Stomach (tissue), 9 donors: ENCODE data around the gene VPS33A. TPM values are rescaled to one million over a fixed set of nuclear protein-coding genes. Genes with fewer than 3 reads are reported as not detected.
A peak's percentile ranks its signal among the peaks of the same experiment; 100 is the strongest.

Experiments
- DNase-seq, 2 donors: peaks; one replicate each; pipeline versions ENCODE4 v3.0.0 to v3.0.0-alpha.2; 2013 to 2019
- H3K27ac ChIP-seq, 5 donors: fragments of 200-600 bp in 4 of 5; sonication (generic) in 4 of 5; one replicate each; pipeline ENCODE4 v1.5.1; 2013 to 2019; ENCODE audit warnings: mild to moderate bottlenecking in 1 of 5, moderate library complexity in 1 of 5
- H3K27me3 ChIP-seq, 3 donors: fragments of 200-600 bp; sonication (generic); one replicate each; pipeline ENCODE4 v1.5.1; 2017 to 2019; ENCODE audit warnings: mixed run types in 1 of 3
- H3K36me3 ChIP-seq, 4 donors: fragments of 200-600 bp; sonication (generic); 1 replicate in 3 of 4; 2 replicates in 1 of 4; pipeline ENCODE4 v1.5.1; 2016 to 2019
- H3K4me1 ChIP-seq, 4 donors: fragments of 200-600 bp; sonication (generic); one replicate each; pipeline ENCODE4 v1.5.1; 2016 to 2019
- H3K4me3 ChIP-seq, 4 donors: fragments of 200-600 bp; sonication (generic) in 3 of 4; one replicate each; pipeline ENCODE4 v1.5.1; 2016 to 2019; ENCODE audit warnings: mild to moderate bottlenecking in 1 of 4
- H3K9me3 ChIP-seq, 4 donors: fragments of 200-600 bp; sonication (generic); one replicate each; pipeline ENCODE4 v1.5.1; 2016 to 2019
- EP300 ChIP-seq: sonication (generic); formaldehyde crosslinking; IDR thresholded peaks from one replicate; pipeline ENCODE4 v1.6.1; 2017; ENCODE audit warnings: antibody characterized with exemption
- POLR2A ChIP-seq, 4 donors: fragments of 450-650 bp; IDR thresholded peaks; one replicate each; pipeline ENCODE4 v1.6.1; 2016; ENCODE audit warnings: antibody characterized with exemption in 4 of 4, control low read depth in 2 of 4, mild to moderate bottlenecking in 1 of 4, moderate library complexity in 1 of 4
- POLR2AphosphoS5 ChIP-seq, 3 donors: sonication (generic); formaldehyde crosslinking; IDR thresholded peaks; one replicate each; pipeline ENCODE4 v1.6.1; 2016; ENCODE audit warnings: antibody characterized with exemption in 3 of 3
- WGBS, 5 donors: extraction: QIAGEN DNeasy Blood & Tissue Kit in 3 of 5; methylation state at CpG; one replicate each; pipeline versions ENCODE4 v1.1.5 to v1.1.7; 2013 to 2018; 5-methylcytosine and 5-hydroxymethylcytosine counted together
- intact Hi-C: fragments of 100-400 bp; cut with DNase I; formaldehyde crosslinking; loops from one replicate; pipeline ENCODE4 v1.15.1; 2023; ENCODE audit warnings: low total_unique reads
- polyA plus RNA-seq, 3 donors: library from polyadenylated mRNA; stranded (reverse); fragments of 200-250 nt; gene quantifications; one replicate each; pipeline ENCODE4 v1.2.3, GENCODE V29; 2013
- total RNA-seq, 5 donors: library from RNA; depleted of rRNA; stranded (reverse); fragments of >200 nt; gene quantifications; one replicate each; pipeline versions ENCODE4 v1.1.0 to v1.2.3, GENCODE V29; 2014 to 2016
- TF ChIP-seq, protein P1 (sequence below), 7 experiments: fragments of 450-650 bp in 4 of 7; fragments of 200-600 bp in 3 of 7; sonication (generic) in 3 of 7; IDR thresholded peaks; one replicate each; pipeline ENCODE4 v1.5.1; 2016 to 2019; ENCODE audit warnings: antibody characterized with exemption in 7 of 7, control low read depth in 2 of 7, mild to moderate bottlenecking in 1 of 7
- donor health status: healthy with polysubstance abuse.
- donor health status: Bipolar disorder and iron deficiency.
- donor health status: healthy.

The VPS33A gene
- total and polyA plus RNA-seq, 8 donors: 6.1 to 45.8 (median 12.7) TPM

GRCh38 chr12:122195405-122195804, 70.9 kb downstream of the VPS33A start:
- peaks cover 0 to 4% (median 0%) of the 10 kb centered on the region in 4 donors for H3K4me1 ChIP-seq
- WGBS, 5 donors: 89 to 93% (median 90%) methylated on average over 4 of the region's 4 CpGs

GRCh38 chr12:122194804-122195203, 71.5 kb downstream of the VPS33A start:
- TF ChIP-seq EP300 (no peak), POLR2A (IDR thresholded peaks at IDR 0.05) (no peak), POLR2AphosphoS5 (IDR thresholded peaks at IDR 0.05) (no peak)
- TF ChIP-seq, protein P1, sequence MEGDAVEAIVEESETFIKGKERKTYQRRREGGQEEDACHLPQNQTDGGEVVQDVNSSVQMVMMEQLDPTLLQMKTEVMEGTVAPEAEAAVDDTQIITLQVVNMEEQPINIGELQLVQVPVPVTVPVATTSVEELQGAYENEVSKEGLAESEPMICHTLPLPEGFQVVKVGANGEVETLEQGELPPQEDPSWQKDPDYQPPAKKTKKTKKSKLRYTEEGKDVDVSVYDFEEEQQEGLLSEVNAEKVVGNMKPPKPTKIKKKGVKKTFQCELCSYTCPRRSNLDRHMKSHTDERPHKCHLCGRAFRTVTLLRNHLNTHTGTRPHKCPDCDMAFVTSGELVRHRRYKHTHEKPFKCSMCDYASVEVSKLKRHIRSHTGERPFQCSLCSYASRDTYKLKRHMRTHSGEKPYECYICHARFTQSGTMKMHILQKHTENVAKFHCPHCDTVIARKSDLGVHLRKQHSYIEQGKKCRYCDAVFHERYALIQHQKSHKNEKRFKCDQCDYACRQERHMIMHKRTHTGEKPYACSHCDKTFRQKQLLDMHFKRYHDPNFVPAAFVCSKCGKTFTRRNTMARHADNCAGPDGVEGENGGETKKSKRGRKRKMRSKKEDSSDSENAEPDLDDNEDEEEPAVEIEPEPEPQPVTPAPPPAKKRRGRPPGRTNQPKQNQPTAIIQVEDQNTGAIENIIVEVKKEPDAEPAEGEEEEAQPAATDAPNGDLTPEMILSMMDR (IDR thresholded peaks at IDR 0.05): no peak
- 80 to 90% (median 82%) methylated on average over 1 of the region's 1 CpG for WGBS, 5 donors
- Histone ChIP-seq H3K27ac (no peak overlapping the region), H3K4me1 (peaks cover 0 to 4% (median 0%) of the 10 kb centered on the region in 4 donors), H3K4me3 (no peak overlapping the region), H3K27me3 (peaks cover 0 to 32% (median 6%) of the 10 kb centered on the region in 3 donors), H3K9me3 (peaks cover 0 to 6% (median 0%) of the 10 kb centered on the region in 4 donors), H3K36me3 (no peaks in the 10 kb centered on the region)
- intact Hi-C loops: no loop called here
- no peak for DNase-seq

More at GRCh38 chr12:122195405-122195804, 70.9 kb downstream of the VPS33A start:
- peaks cover 0 to 38% (median 12%) of the 10 kb centered on the region in 3 donors for H3K27me3 ChIP-seq
- no peaks in the 10 kb centered on the region for H3K36me3 ChIP-seq
- peaks cover 0 to 6% (median 0%) of the 10 kb centered on the region in 4 donors for H3K9me3 ChIP-seq
- no peak overlapping the region for H3K27ac ChIP-seq
- TF ChIP-seq, protein P1 (IDR thresholded peaks at IDR 0.05): no peak
- intact Hi-C loops: no loop called here
- no peak overlapping the region for H3K4me3 ChIP-seq
- no peak for DNase-seq

DNA sequence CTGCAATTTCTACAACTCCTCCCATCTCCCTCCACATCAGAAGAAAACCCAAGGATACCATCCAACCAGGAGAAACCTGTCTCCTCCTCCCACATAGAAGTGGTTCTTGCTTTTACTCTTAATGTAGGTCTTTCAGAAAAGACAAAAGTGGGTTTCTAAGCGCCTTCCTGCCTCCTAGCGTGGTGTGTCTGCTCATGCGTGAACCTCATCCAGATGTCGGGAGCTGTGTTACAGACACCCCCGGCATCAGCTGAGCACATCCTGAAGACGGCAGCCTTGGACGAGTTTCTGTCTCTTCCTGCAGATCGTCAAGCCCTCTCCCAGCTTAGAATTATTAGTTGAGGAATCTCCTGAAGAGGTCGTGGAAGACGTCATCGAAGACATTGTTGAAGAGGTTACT, 73.9 kb downstream of the VPS33A start:
- Histone ChIP-seq H3K27me3 (peaks cover 0 to 13% (median 0%) of the 10 kb centered on the region in 3 donors), H3K4me1 (peaks cover 0 to 4% (median 0%) of the 10 kb centered on the region in 4 donors), H3K36me3 (no peaks in the 10 kb centered on the region), H3K9me3 (peaks cover 0 to 6% (median 0%) of the 10 kb centered on the region in 4 donors), H3K4me3 (no peak overlapping the region), H3K27ac (no peak overlapping the region)
- no peak for DNase-seq
- TF ChIP-seq EP300: no peak
- TF ChIP-seq POLR2A (IDR thresholded peaks at IDR 0.05): no peak
- TF ChIP-seq POLR2AphosphoS5 (IDR thresholded peaks at IDR 0.05): no peak
- TF ChIP-seq, protein P1 (IDR thresholded peaks at IDR 0.05): no peak
- 83 to 91% (median 88%) methylated on average over 11 of the region's 11 CpGs for WGBS, 5 donors
- intact Hi-C loops: no loop called here

GRCh38 chr12:122190842-122191668, 75.2 kb downstream of the VPS33A start:
- Histone ChIP-seq H3K27ac (no peak overlapping the region), H3K4me1 (peaks cover 0 to 4% (median 0%) of the 10 kb centered on the region in 4 donors), H3K27me3 (no peaks in the 10 kb centered on the region), H3K9me3 (peaks cover 0 to 6% (median 0%) of the 10 kb centered on the region in 4 donors), H3K36me3 (no peaks in the 10 kb centered on the region), H3K4me3 (no peak overlapping the region)
- peak; percentile 83 to 85 for DNase-seq
- intact Hi-C loops: no loop called here
- no peak for TF ChIP-seq POLR2A (IDR thresholded peaks at IDR 0.05)
- TF ChIP-seq, protein P1 (IDR thresholded peaks at IDR 0.05): peak in 5 of 7 experiments; percentile 57 to 79 (median 72)
- 60 to 65% (median 62%) methylated on average over 18 of the region's 18 CpGs for WGBS, 5 donors
